Measurements from ENCODE around the gene CHD2. TPM values are rescaled to one million over a fixed set of nuclear protein-coding genes. Genes with fewer than 3 reads are reported as not detected.

CHD2 gene
- total and polyA plus RNA-seq, 10 of the 15 experiments (the other 5 are each of a cell fraction or from before 2014, with no cell fraction given), result 38.1 to 94.7 (median 63.3) TPM

DNA sequence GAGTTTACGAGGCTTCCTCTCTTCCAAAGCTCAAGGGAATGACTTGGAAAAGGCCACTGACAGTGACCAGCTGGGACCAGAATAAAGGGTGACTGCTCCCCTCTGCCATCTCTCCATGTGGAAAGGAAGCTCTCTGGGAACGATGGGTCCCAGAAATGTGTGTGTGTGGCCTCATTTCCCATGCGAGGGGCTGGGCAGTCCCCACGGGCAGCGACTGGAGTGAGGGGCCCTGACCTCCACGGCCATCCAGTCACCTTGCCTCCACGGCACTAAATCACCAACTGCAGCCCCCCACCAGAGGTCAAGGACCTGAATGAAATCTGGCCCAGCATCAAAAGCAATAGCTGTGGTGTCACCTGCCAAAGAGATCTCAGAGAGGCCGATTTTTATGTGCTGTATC is 159.3 kb downstream of the CHD2 start:
- Histone ChIP-seq H3K9ac (ENCODE audit: control insufficient read depth, insufficient read depth, low read length) (no peak overlapping the region), H3K9me3 (replicated peaks; ENCODE audit: control insufficient read depth, insufficient read depth, low read length) (no peaks in the 10 kb centered on the region), H3K27me3 (replicated peaks in 1 of 2; ENCODE audit: control insufficient read depth in 2 of 2, insufficient read depth in 2 of 2, low read length in 1 of 2) (peaks cover 0 to 2% of the 10 kb centered on the region in 2 experiments; a peak in 2 of 4 replicates), H3K36me3 (ENCODE audit: control insufficient read depth in 2 of 2, insufficient read depth in 2 of 2, low read length in 1 of 2) (no peaks in the 10 kb centered on the region), H3K27ac (ENCODE audit: control insufficient read depth, insufficient read depth) (no peak overlapping the region), H3K4me3 (no peak overlapping the region), H3K79me2 (ENCODE audit: control insufficient read depth, insufficient read depth, low read length) (no peaks in the 10 kb centered on the region), H3K4me2 (ENCODE audit: control insufficient read depth, insufficient read depth) (no peak overlapping the region), H3K4me1 (ENCODE audit: control insufficient read depth, insufficient read depth, low read length) (no peaks in the 10 kb centered on the region), H2AFZ (ENCODE audit: control insufficient read depth, low read depth, low read length) (no peak overlapping the region), H4K20me1 (ENCODE audit: control insufficient read depth, insufficient read depth) (no peaks in the 10 kb centered on the region)
- TF ChIP-seq MEF2B (IDR thresholded peaks at IDR 0.05; ENCODE audit: partially characterized antibody, poor library complexity, severe bottlenecking) (no peak), GABPA (IDR thresholded peaks at IDR 0.05; ENCODE audit: low read depth) (no peak), JUND (IDR thresholded peaks at IDR 0.05; ENCODE audit: low read depth, low read length) (no peak)
- ChIA-PET SMC1A (ENCODE audit: uncharacterized antibody, unreplicated experiment) (interaction anchor here (0.6 to 1.2 kb wide), 2 partner anchors 10 to 325 kb away, joined by 3 read pairs; no protein-coding TSS in a partner anchor), RAD21 (ENCODE audit: unreplicated experiment) (interaction anchor here (1.3 kb wide), 1 partner anchor 29 kb away, joined by 4 read pairs; no protein-coding TSS in a partner anchor), POLR2A (no interaction called here), CTCF (interaction anchor here (1.0 to 1.4 kb wide), 4 partner anchors 10 to 1060 kb away, joined by 3 to 5 read pairs (median 4); no protein-coding TSS in a partner anchor)
- ATAC-seq (no peak), DNase-seq (ENCODE audit: low read depth, low spot score) (no peak), FAIRE-seq (no peak)
- in situ Hi-C loops (cut with MboI) (no loop called here), intact Hi-C loops (cut with micrococcal nuclease; ENCODE audit: unreplicated experiment) (no loop called here)
- WGBS (ENCODE audit: insufficient coverage, insufficient replicate concordance, low lambda C conversion rate, missing lambda C conversion rate), result 3% methylated on average over 8 of the region's 8 CpGs
- no TSS peak for BruUV-seq (replicated peaks)

DNA sequence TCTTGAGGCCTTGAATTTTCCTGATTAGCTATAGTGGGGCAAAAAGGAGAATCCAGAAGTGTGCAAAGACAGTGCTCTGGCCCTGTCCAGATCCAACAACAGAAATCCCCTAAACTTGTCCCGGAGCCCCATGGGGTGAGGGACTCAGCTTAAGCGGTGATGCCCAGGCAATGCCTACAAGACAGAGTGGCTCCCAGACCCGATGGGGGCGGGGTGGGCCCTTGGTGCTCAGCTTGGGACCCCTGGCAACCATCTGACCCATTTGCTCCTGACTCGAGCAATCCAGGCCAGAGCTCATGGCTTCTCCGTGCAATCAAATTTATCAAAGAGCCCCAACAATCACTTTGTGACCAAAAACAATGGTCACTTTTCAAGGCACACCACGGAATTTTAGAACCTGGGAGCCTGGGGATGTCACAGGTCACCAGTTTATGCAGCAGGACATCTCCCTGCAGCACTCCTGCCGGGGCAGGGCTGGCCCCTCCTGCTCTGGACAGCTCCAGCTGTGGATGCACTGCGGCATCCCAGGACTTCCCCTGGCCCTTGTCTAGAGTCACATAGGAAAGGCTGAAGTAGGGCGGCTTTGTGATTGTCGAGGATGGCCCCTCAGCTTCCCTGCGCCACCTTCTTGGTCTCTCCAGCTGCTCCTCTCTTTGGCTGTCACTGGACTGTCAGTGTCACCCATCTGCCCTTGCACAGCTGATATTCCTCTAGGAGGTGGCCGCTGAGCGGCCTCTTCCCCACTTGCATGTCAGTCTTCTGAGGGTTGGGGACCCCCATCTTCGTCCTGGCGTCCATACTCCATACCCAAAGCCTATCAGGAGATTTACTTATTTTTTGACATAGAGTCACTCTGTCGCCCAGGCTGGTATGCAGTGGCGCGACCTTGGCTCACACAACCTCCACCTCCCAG is 160.5 kb downstream of the CHD2 start:
- Histone ChIP-seq H3K79me2 (ENCODE audit: control insufficient read depth, insufficient read depth, low read length) (no peaks in the 10 kb centered on the region), H3K9me3 (replicated peaks; ENCODE audit: control insufficient read depth, insufficient read depth, low read length) (no peaks in the 10 kb centered on the region), H3K27me3 (replicated peaks in 1 of 2; ENCODE audit: control insufficient read depth in 2 of 2, insufficient read depth in 2 of 2, low read length in 1 of 2) (peaks cover 0 to 3% of the 10 kb centered on the region in 2 experiments; a peak in 2 of 4 replicates), H3K9ac (ENCODE audit: control insufficient read depth, insufficient read depth, low read length) (no peak overlapping the region), H3K36me3 (ENCODE audit: control insufficient read depth in 2 of 2, insufficient read depth in 2 of 2, low read length in 1 of 2) (no peaks in the 10 kb centered on the region), H3K4me3 (no peak overlapping the region), H3K4me2 (ENCODE audit: control insufficient read depth, insufficient read depth) (no peak overlapping the region), H3K27ac (ENCODE audit: control insufficient read depth, insufficient read depth) (no peak overlapping the region), H3K4me1 (ENCODE audit: control insufficient read depth, insufficient read depth, low read length) (no peaks in the 10 kb centered on the region), H2AFZ (ENCODE audit: control insufficient read depth, low read depth, low read length) (no peak overlapping the region), H4K20me1 (ENCODE audit: control insufficient read depth, insufficient read depth) (no peaks in the 10 kb centered on the region)
- in situ Hi-C loops (cut with MboI), result no loop called here
- POLR2A ChIA-PET, result no interaction called here
- CTCF ChIA-PET, result interaction anchor here (1.0 to 1.4 kb wide), 4 partner anchors 11 to 1059 kb away, joined by 3 to 5 read pairs (median 4); no protein-coding TSS in a partner anchor
- no TSS peak for BruUV-seq (replicated peaks)
- SMC1A ChIA-PET (ENCODE audit: uncharacterized antibody, unreplicated experiment), result interaction anchor here (1.2 kb wide), 1 partner anchor 8 kb away, joined by 3 read pairs; no protein-coding TSS in a partner anchor
- TF ChIP-seq BCL3 (IDR thresholded peaks at IDR 0.05; ENCODE audit: borderline replicate concordance, insufficient read depth, low read depth, low read length, poor library complexity, severe bottlenecking) (no peak), BRCA1 (IDR thresholded peaks at IDR 0.05; ENCODE audit: low read depth, low read length) (no peak), ZNF217 (IDR thresholded peaks at IDR 0.05) (no peak)
- TF ChIP-seq, protein P1, sequence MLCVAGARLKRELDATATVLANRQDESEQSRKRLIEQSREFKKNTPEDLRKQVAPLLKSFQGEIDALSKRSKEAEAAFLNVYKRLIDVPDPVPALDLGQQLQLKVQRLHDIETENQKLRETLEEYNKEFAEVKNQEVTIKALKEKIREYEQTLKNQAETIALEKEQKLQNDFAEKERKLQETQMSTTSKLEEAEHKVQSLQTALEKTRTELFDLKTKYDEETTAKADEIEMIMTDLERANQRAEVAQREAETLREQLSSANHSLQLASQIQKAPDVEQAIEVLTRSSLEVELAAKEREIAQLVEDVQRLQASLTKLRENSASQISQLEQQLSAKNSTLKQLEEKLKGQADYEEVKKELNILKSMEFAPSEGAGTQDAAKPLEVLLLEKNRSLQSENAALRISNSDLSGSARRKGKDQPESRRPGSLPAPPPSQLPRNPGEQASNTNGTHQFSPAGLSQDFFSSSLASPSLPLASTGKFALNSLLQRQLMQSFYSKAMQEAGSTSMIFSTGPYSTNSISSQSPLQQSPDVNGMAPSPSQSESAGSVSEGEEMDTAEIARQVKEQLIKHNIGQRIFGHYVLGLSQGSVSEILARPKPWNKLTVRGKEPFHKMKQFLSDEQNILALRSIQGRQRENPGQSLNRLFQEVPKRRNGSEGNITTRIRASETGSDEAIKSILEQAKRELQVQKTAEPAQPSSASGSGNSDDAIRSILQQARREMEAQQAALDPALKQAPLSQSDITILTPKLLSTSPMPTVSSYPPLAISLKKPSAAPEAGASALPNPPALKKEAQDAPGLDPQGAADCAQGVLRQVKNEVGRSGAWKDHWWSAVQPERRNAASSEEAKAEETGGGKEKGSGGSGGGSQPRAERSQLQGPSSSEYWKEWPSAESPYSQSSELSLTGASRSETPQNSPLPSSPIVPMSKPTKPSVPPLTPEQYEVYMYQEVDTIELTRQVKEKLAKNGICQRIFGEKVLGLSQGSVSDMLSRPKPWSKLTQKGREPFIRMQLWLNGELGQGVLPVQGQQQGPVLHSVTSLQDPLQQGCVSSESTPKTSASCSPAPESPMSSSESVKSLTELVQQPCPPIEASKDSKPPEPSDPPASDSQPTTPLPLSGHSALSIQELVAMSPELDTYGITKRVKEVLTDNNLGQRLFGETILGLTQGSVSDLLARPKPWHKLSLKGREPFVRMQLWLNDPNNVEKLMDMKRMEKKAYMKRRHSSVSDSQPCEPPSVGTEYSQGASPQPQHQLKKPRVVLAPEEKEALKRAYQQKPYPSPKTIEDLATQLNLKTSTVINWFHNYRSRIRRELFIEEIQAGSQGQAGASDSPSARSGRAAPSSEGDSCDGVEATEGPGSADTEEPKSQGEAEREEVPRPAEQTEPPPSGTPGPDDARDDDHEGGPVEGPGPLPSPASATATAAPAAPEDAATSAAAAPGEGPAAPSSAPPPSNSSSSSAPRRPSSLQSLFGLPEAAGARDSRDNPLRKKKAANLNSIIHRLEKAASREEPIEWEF (IDR thresholded peaks at IDR 0.05; ENCODE audit: insufficient replicate concordance, low read depth, low read length), result no peak
- RAD21 ChIA-PET (ENCODE audit: unreplicated experiment), result interaction anchor here (1.3 kb wide), 1 partner anchor 30 kb away, joined by 4 read pairs; no protein-coding TSS in a partner anchor
- ATAC-seq, result no peak
- 50% methylated on average over 19 of the region's 19 CpGs for WGBS (ENCODE audit: insufficient coverage, insufficient replicate concordance, low lambda C conversion rate, missing lambda C conversion rate)
- DNase-seq (ENCODE audit: low read depth, low spot score), result no peak
- intact Hi-C loops (cut with micrococcal nuclease; ENCODE audit: unreplicated experiment), result no loop called here
- FAIRE-seq, result no peak

Measured in GM12878 (cell line).